Stomach (tissue), 4 donors: ENCODE data around the gene THTPA.

Source experiments
- EP300 ChIP-seq: sonication (generic); formaldehyde crosslinking; IDR thresholded peaks from one replicate; pipeline ENCODE4 v1.6.1; 2017; ENCODE audit warnings: antibody characterized with exemption
- POLR2A ChIP-seq, 4 donors: fragments of 450-650 bp; IDR thresholded peaks; one replicate each; pipeline ENCODE4 v1.6.1; 2016; ENCODE audit warnings: antibody characterized with exemption in 4 of 4, control low read depth in 2 of 4, mild to moderate bottlenecking in 1 of 4, moderate library complexity in 1 of 4
- POLR2AphosphoS5 ChIP-seq, 3 donors: sonication (generic); formaldehyde crosslinking; IDR thresholded peaks; one replicate each; pipeline ENCODE4 v1.6.1; 2016; ENCODE audit warnings: antibody characterized with exemption in 3 of 3
- TF ChIP-seq, protein P1 (sequence below), 7 experiments: fragments of 450-650 bp in 4 of 7; fragments of 200-600 bp in 3 of 7; sonication (generic) in 3 of 7; IDR thresholded peaks; one replicate each; pipeline ENCODE4 v1.5.1; 2016 to 2019; ENCODE audit warnings: antibody characterized with exemption in 7 of 7, control low read depth in 2 of 7, mild to moderate bottlenecking in 1 of 7

DNA sequence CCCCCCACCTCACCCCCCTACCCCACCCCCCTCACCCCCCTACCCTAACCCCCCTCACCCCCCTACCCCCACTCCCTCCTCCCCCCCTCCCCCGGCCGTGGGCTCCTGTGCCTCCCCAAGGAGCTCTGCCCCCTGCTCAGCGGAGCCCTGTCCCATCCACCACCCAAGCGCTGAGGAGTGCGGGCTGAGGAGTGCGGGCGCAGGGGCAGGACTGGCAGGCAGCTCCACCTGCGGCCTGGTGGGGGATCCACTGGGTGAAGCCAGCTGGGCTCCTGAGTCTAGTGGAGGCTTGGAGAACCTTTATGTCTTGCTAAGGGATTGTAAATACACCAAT, 24.8 kb downstream of the THTPA start:
- TF ChIP-seq, protein P1, sequence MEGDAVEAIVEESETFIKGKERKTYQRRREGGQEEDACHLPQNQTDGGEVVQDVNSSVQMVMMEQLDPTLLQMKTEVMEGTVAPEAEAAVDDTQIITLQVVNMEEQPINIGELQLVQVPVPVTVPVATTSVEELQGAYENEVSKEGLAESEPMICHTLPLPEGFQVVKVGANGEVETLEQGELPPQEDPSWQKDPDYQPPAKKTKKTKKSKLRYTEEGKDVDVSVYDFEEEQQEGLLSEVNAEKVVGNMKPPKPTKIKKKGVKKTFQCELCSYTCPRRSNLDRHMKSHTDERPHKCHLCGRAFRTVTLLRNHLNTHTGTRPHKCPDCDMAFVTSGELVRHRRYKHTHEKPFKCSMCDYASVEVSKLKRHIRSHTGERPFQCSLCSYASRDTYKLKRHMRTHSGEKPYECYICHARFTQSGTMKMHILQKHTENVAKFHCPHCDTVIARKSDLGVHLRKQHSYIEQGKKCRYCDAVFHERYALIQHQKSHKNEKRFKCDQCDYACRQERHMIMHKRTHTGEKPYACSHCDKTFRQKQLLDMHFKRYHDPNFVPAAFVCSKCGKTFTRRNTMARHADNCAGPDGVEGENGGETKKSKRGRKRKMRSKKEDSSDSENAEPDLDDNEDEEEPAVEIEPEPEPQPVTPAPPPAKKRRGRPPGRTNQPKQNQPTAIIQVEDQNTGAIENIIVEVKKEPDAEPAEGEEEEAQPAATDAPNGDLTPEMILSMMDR (IDR thresholded peaks at IDR 0.05), result no peak
- TF ChIP-seq POLR2AphosphoS5 (IDR thresholded peaks at IDR 0.05) (no peak), EP300 (no peak), POLR2A (IDR thresholded peaks at IDR 0.05) (no peak)
